ENCODE measurements around the gene ALDH1A2. TPM values are rescaled to one million over a fixed set of nuclear protein-coding genes. Genes with fewer than 3 reads are reported as not detected.

ALDH1A2 gene
- total RNA-seq, 1 donor from 2014 or later, result 3.3 TPM

- FAIRE-seq (no peak), DNase-seq (ENCODE audit: low spot score in 2 of 2) (no peak)
These were observed 149.5 kb downstream of the ALDH1A2 start for GRCh38 chr15:57915827-57916531.

DNA sequence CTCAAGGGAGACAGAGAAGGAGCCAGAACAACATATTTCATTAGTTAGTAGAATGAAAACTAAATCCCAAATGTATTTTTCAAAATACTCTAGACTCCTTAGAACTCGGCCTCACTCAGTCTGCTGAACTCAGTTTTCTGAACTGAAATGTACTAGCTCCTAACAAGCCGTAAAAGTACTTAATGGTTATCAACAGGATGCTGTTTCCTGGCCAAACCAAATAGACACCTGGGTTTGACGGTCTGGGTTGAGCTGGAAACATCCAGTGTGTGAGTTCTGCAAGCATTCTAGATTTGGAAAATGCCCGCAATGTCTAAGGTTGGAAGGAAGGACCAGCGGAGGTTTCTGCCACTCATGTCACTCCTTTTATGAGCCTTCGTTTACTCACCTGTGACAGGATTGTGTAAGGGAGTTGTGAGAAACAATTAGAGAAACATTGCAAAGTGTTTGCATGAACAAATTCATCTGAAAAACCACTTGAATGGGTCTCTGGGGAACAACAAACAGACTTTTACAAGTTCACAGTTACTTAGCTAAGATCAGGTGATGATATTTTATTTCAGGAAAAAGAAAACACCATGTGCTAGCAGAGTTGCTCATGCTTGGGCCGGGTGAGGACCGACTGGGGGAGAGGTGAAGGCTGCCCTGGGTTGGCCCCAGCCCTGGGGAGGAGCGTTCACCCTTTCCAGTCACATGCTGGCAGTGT lies 151.0 kb downstream of the ALDH1A2 start:
- FAIRE-seq (no peak), DNase-seq (ENCODE audit: low spot score in 2 of 2) (no peak)

DNA sequence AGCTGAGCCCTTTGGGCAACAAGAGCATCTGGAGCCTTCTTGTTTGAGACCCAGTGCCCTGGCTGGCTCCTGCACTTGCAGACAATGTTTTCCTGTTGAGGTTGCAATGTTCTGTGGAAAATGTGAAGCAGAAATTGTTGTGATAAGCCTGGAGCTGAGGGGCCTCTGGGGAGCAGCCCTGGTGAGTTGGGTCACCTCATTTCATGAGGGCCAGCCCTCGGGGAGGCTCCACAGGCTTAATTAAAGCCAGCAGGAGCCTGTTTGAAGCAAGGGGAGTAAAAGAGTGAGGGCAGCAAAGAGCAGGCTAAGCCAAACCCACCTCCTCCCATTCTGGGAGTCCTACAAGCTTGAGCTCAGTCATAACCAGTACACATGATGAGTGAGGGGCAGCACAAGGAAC lies 154.3 kb downstream of the ALDH1A2 start:
- FAIRE-seq (no peak), DNase-seq (ENCODE audit: low spot score in 2 of 2) (no peak)

- no peak for FAIRE-seq
- no peak for DNase-seq (ENCODE audit: low spot score in 2 of 2)
These were observed 154.8 kb downstream of the ALDH1A2 start for GRCh38 chr15:57910672-57911071.

DNA sequence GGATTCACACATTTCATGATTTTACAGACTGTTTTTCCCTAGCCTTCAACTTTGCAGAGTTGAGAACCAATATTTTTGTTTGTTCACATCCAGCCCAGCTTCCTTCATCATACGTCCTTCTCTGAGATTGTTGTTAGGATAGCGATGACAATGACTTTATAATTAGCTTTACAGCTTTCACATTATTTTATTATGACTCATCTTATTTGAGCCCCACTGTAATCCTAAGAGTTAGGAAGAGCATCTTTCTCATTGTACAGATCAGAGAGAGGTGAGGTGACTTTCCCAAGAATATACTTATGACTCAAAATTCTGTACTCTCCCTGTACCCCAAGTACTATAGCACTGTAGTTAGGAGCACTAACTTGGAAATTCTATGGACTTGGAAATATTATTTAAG lies 156.1 kb downstream of the ALDH1A2 start:
- FAIRE-seq (no peak), DNase-seq (ENCODE audit: low spot score in 2 of 2) (no peak)

GRCh38 chr15:57903626-57904025 lies 161.9 kb downstream of the ALDH1A2 start:
- DNase-seq (ENCODE audit: low spot score in 2 of 2) (no peak), FAIRE-seq (no peak)

Other genes starting within 250 kb of the ALDH1A2 start
- gene AQP9, start 72.7 kb upstream of the ALDH1A2 start, total RNA-seq, result under 0.01 TPM